ENCODE measurements around the gene CCL27. TPM values are rescaled to one million over a fixed set of nuclear protein-coding genes. Genes with fewer than 3 reads are reported as not detected.

The CCL27 gene
- total RNA-seq, 4 donors from 2014 or later: not detected

DNA sequence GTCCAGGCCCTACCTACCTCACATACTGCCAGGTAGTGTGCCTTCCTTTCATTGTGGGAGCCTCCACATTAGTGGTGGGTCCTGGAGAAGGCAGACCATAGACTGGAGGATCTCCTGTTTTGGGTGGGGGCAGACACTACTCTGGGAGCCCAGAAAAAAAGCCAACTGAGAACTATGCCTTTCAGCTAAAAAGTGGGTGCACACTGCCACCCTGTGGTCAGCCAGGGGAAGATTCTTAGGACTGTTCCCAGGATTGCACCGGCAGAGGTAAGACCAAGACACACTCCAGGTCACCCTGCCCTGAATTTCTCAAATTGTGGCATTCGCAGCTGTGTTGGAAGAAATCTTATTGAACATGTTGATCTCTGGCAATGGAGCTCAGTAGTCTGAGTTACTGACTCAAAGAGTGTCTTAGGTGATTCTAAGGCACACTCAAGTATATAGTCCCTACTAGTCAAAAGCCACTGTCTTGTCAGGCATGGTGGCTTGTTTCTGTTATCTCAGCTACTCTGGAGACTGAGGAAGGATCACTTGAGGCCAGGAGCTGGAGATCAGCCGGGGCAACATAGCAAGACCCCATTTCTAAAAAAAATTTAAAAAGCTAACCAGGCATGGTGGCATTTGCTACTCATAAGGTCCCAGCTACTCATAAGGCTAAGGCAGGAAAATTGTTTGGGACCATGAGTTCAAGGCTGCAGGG, 28.5 kb downstream of the CCL27 start:
- Histone ChIP-seq H3K4me3 (no peak overlapping the region), H3K27ac (replicated peaks in 1 of 4) (no peak overlapping the region), H3K9me3 (peaks cover 0 to 3% (median 0%) of the 10 kb centered on the region in 4 donors), H3K4me1 (peaks cover 23 to 42% (median 40%) of the 10 kb centered on the region in 4 donors), H3K36me3 (peaks cover 0 to 14% (median 12%) of the 10 kb centered on the region in 4 donors), H3K27me3 (peaks cover 0 to 16% (median 6%) of the 10 kb centered on the region in 4 donors)
- TF ChIP-seq, protein P1, sequence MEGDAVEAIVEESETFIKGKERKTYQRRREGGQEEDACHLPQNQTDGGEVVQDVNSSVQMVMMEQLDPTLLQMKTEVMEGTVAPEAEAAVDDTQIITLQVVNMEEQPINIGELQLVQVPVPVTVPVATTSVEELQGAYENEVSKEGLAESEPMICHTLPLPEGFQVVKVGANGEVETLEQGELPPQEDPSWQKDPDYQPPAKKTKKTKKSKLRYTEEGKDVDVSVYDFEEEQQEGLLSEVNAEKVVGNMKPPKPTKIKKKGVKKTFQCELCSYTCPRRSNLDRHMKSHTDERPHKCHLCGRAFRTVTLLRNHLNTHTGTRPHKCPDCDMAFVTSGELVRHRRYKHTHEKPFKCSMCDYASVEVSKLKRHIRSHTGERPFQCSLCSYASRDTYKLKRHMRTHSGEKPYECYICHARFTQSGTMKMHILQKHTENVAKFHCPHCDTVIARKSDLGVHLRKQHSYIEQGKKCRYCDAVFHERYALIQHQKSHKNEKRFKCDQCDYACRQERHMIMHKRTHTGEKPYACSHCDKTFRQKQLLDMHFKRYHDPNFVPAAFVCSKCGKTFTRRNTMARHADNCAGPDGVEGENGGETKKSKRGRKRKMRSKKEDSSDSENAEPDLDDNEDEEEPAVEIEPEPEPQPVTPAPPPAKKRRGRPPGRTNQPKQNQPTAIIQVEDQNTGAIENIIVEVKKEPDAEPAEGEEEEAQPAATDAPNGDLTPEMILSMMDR (IDR thresholded peaks at IDR 0.05): peak; percentile 82 to 84 (median 84)
- TF ChIP-seq POLR2A (IDR thresholded peaks at IDR 0.05; ENCODE audit: low read depth): no peak
- no peak for TF ChIP-seq EP300 (IDR thresholded peaks at IDR 0.05)
- TF ChIP-seq POLR2AphosphoS5 (IDR thresholded peaks at IDR 0.05): peak in 1 of 2 donors; percentile 33
- no peak for DNase-seq (ENCODE audit: extremely low spot score)
- WGBS: 17% methylated on average over 3 of the region's 3 CpGs
- intact Hi-C loops (cut with DNase I): loop anchor here (2.0 to 5.0 kb wide), 2 partner anchors 19 to 68 kb away; no protein-coding TSS in a partner anchor

GRCh38 chr9:34633166-34633565, 29.3 kb downstream of the CCL27 start:
- WGBS: 54% methylated on average over 5 of the region's 5 CpGs
- H3K36me3 ChIP-seq: peaks cover 0 to 14% (median 12%) of the 10 kb centered on the region in 4 donors
- peaks cover 0 to 3% (median 0%) of the 10 kb centered on the region in 4 donors for H3K9me3 ChIP-seq
- H3K4me1 ChIP-seq: peaks cover 22 to 44% (median 42%) of the 10 kb centered on the region in 4 donors
- intact Hi-C loops (cut with DNase I): loop anchor here (5.0 kb wide), 1 partner anchor 69 kb away; no protein-coding TSS in a partner anchor
- no peak overlapping the region for H3K4me3 ChIP-seq
- DNase-seq (ENCODE audit: extremely low spot score): no peak
- no peak overlapping the region for H3K27ac ChIP-seq (replicated peaks in 1 of 4)
- H3K27me3 ChIP-seq: peaks cover 2 to 25% (median 10%) of the 10 kb centered on the region in 4 donors
- TF ChIP-seq, protein P1 (IDR thresholded peaks at IDR 0.05): no peak
- no peak for TF ChIP-seq POLR2A (IDR thresholded peaks at IDR 0.05; ENCODE audit: low read depth)
- TF ChIP-seq EP300 (IDR thresholded peaks at IDR 0.05): no peak
- no peak for TF ChIP-seq POLR2AphosphoS5 (IDR thresholded peaks at IDR 0.05)

GRCh38 chr9:34630402-34631154, 31.9 kb downstream of the CCL27 start:
- DNase-seq (ENCODE audit: extremely low spot score): no peak
- Histone ChIP-seq H3K36me3 (peaks cover 0 to 11% (median 10%) of the 10 kb centered on the region in 4 donors), H3K27ac (replicated peaks in 1 of 4) (no peak overlapping the region), H3K27me3 (peaks cover 0 to 51% (median 34%) of the 10 kb centered on the region in 4 donors), H3K4me1 (peaks cover 4 to 30% (median 25%) of the 10 kb centered on the region in 4 donors), H3K9me3 (no peaks in the 10 kb centered on the region), H3K4me3 (no peak overlapping the region)
- TF ChIP-seq POLR2AphosphoS5 (IDR thresholded peaks at IDR 0.05) (no peak), POLR2A (IDR thresholded peaks at IDR 0.05; ENCODE audit: low read depth) (no peak), EP300 (IDR thresholded peaks at IDR 0.05) (no peak)
- TF ChIP-seq, protein P1 (IDR thresholded peaks at IDR 0.05): no peak
- intact Hi-C loops (cut with DNase I): loop anchor here (5.0 kb wide), 1 partner anchor 72 kb away; no protein-coding TSS in a partner anchor
- 39% methylated on average over 5 of the region's 5 CpGs for WGBS

- no peak for DNase-seq (ENCODE audit: extremely low spot score)
- intact Hi-C loops (cut with DNase I): no loop called here
- H3K36me3 ChIP-seq: no peaks in the 10 kb centered on the region
- no peak for TF ChIP-seq POLR2AphosphoS5 (IDR thresholded peaks at IDR 0.05)
- TF ChIP-seq, protein P1 (IDR thresholded peaks at IDR 0.05): no peak
- no peak for TF ChIP-seq POLR2A (IDR thresholded peaks at IDR 0.05; ENCODE audit: low read depth)
- no peak for TF ChIP-seq EP300 (IDR thresholded peaks at IDR 0.05)
- no peaks in the 10 kb centered on the region for H3K9me3 ChIP-seq
- H3K4me1 ChIP-seq: peaks cover 6 to 27% (median 25%) of the 10 kb centered on the region in 4 donors
- 42% methylated on average over 5 of the region's 5 CpGs for WGBS
- H3K27ac ChIP-seq (replicated peaks in 1 of 4): no peak overlapping the region
- H3K4me3 ChIP-seq: peak overlapping the region in 3 of 4 donors; percentile 47 to 64 (median 56)
- H3K27me3 ChIP-seq: peaks cover 0 to 62% (median 45%) of the 10 kb centered on the region in 4 donors
Observed at GRCh38 chr9:34629491-34629808, 33.0 kb downstream of the CCL27 start.
